NCI-H1105 treated with DMSO at 0.1 percent for 48 hours (cell line): ENCODE measurements around the gene CCDC112.

Source experiments
- DNase-seq: peaks from one replicate; lab custom pipeline; 2025; lab: John Stamatoyannopoulos, UW

Gene CCDC112

GRCh38 chr5:115317320-115317719 lies 20.9 kb upstream of the CCDC112 start:
- no peak for DNase-seq

- DNase-seq: no peak
Measured at GRCh38 chr5:115313632-115314031, 17.2 kb upstream of the CCDC112 start.

GRCh38 chr5:115313052-115313451 lies 16.6 kb upstream of the CCDC112 start:
- DNase-seq: no peak

GRCh38 chr5:115309751-115310370 lies 13.4 kb upstream of the CCDC112 start:
- DNase-seq: peak; percentile 22

GRCh38 chr5:115308815-115309214 lies 12.4 kb upstream of the CCDC112 start:
- no peak for DNase-seq

GRCh38 chr5:115306011-115306536 lies 9.6 kb upstream of the CCDC112 start:
- no peak for DNase-seq

GRCh38 chr5:115304496-115304895 lies 8.0 kb upstream of the CCDC112 start:
- DNase-seq: no peak

- DNase-seq: no peak
Measured at GRCh38 chr5:115298811-115299210, 2.4 kb upstream of the CCDC112 start.

- DNase-seq: no peak
Measured at GRCh38 chr5:115297031-115297430, 577 bp upstream of the CCDC112 start.

GRCh38 chr5:115295777-115296123 lies 704 bp downstream of the CCDC112 start:
- DNase-seq: no peak

- DNase-seq: no peak
Measured at GRCh38 chr5:115291397-115291796, 5.1 kb downstream of the CCDC112 start.

- DNase-seq: no peak
Measured at GRCh38 chr5:115289104-115289503, 7.3 kb downstream of the CCDC112 start.

- no peak for DNase-seq
Measured at GRCh38 chr5:115284021-115284420, 12.4 kb downstream of the CCDC112 start.

GRCh38 chr5:115282131-115282530 lies 14.3 kb downstream of the CCDC112 start:
- no peak for DNase-seq

GRCh38 chr5:115274584-115274983 lies 21.9 kb downstream of the CCDC112 start:
- DNase-seq: no peak

GRCh38 chr5:115272297-115272958 lies 24.0 kb downstream of the CCDC112 start:
- no peak for DNase-seq

GRCh38 chr5:115271295-115272050 lies 25.0 kb downstream of the CCDC112 start:
- DNase-seq: no peak

- DNase-seq: no peak
Measured at GRCh38 chr5:115267617-115268016, 28.8 kb downstream of the CCDC112 start.

- no peak for DNase-seq
Measured at GRCh38 chr5:115265220-115265619, 31.2 kb downstream of the CCDC112 start.

GRCh38 chr5:115264786-115265185 lies 31.7 kb downstream of the CCDC112 start:
- DNase-seq: no peak

GRCh38 chr5:115263078-115263380 lies 33.4 kb downstream of the CCDC112 start:
- DNase-seq: no peak

GRCh38 chr5:115262321-115263077 lies 34.0 kb downstream of the CCDC112 start, which contains the start of gene PGGT1B:
TSS of gene PGGT1B (minus strand) at chr5:115262877. CDS start at chr5:115262851, 26 bp downstream.
- peak; percentile 43 for DNase-seq

GRCh38 chr5:115262011-115262320 lies 34.5 kb downstream of the CCDC112 start:
- no peak for DNase-seq
